Activated CD4-positive, alpha-beta T cell treated with anti-CD3 and anti-CD28 coated beads for 1 hour (primary cell): Measurements from ENCODE around the gene RGMA.
"Not testable (repeated sequence)": the region's sequence is repeated elsewhere in the genome, so short reads cannot be mapped to it uniquely, and the experiment has no call there.

Source experiments
- DNase-seq: peaks from one replicate; pipeline ENCODE4 v3.0.0-alpha.2; 2020

The RGMA gene

DNA sequence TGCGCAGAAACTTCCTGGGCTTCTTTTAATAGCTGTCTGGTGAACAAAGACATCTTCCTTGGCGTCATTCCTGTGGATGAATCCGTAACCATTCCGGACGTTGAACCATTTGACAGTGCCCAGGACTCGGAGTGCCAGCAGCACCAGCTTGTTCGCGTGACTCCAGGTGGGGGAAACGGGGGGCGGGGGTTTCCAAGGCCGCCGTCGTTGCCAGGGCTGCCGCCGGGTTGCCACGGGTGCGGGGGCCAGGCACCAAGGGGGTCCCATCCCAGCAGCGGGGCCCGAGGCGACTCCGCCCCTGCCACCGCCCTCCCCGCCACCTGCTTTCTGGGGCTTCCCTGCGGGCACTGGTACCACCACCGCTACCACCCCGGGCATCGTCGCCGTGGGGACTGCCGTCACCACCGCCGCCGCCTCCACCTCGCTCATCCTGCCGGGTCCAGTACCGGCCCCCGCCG, 22.8 kb downstream of the RGMA start:
- no peak for DNase-seq

DNA sequence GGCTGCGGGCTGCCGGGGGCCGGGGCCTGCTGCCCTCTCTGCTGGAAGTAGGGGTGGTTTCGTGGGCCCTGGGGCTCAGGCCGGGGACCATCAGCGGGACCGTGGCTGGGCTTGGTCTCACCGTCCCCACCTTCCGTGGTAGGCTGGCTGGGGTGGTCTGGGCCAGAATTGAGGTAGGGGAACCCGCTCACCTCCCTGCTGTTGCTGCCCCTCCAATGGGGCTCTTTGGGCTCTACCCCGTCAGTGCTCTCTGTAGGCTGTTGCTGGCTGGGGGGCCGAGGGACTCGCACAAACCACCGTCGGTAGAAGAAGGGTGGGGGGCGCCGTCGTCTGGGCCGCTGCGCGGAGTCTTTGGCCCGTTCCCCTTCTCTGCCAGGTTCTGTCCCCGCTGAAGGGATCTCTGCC, 23.4 kb downstream of the RGMA start:
- DNase-seq, result no peak

DNA sequence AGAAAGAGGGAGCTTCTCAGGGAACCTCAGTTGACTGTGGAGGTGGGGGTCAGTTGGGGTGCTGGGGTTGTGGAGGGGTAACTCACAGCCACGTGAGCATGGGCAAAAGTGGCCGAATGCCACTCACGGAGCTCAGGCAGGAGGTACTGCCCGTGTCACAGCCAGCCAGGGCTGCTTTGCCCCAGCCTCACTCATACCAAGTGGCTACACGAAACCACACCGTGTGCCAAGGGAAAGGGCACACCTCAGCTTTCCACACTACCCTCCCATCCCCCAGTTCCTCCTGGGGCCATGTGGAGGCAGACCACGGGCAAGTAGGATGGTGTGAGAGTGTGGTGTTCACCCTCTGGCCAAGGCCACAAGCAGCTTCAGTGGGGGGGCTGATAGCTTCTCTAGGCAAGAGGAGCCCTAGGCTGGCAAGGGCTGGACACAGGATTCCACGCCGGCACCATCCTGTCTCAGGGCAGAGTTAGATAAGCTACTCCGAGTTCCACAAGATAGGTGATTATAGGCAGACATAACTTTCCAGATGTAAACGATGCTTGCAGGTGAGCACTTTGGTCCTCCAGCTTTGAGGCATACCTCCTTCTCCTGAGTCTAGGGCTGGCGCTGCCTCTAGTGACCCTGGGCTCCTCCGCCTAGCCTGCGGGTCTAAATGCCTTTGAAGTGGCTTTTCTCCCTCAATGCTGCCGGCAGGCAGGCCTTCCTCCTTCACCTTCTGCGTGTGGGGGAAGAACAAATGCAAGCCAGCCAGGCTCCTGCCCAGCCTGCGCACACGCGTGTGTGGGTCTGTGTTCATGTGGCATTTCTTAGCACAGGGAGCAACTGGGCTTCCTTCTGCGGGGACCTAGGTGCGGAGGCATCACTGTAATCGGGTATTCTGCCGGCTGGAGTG, 25.0 kb downstream of the RGMA start:
- no peak for DNase-seq

DNA sequence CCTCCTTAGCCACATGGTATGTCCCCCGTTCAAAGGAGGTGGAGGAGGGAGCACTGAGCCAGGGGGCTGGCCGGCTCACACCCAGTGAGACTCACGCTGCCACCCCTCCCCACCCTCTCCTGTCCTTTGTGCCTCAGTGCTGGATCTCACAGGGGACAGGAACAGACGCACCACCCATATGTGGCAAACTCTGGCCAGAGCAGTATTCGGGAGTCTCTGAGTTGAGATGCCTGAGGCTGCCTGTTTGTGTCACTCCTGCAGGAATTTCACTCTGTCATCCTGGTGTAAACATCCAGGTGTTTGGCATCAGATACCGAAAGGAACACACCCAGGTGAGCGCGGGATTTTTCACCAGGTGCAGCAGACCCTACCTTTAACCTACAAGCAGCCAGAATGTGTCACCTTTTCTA, 25.7 kb downstream of the RGMA start:
- no peak for DNase-seq

DNA sequence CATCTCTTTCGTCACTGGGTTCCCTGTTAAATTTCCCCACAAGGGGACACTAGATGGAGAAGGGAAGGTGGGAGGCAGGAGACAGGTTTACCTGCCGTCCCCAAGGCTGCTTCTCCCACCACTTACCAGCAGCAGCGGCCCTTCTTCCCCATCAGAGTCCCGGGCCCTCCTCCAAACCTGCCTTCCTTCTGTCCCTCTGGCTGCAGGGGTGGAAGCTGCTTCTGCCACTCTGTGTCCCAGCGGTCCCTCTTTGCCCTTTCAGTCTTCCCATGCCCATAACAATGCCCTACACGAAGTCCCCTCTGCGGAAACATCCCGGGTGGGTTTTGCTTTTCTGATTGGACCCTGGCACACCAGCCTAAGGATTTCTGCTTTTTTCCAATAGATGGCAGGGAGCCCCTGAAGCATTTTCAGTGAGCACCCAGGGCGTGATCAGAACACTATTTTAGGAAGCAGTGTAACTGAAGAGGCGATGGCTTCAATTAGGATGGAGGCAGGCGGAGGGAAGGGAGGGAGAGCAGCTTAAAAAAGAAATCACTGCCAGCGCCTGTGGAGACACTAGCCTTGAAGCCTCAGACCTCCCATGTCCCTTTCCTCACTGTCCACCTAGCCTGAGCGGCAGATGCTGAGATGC, 26.3 kb downstream of the RGMA start:
- DNase-seq, result not testable (repeated sequence)

DNA sequence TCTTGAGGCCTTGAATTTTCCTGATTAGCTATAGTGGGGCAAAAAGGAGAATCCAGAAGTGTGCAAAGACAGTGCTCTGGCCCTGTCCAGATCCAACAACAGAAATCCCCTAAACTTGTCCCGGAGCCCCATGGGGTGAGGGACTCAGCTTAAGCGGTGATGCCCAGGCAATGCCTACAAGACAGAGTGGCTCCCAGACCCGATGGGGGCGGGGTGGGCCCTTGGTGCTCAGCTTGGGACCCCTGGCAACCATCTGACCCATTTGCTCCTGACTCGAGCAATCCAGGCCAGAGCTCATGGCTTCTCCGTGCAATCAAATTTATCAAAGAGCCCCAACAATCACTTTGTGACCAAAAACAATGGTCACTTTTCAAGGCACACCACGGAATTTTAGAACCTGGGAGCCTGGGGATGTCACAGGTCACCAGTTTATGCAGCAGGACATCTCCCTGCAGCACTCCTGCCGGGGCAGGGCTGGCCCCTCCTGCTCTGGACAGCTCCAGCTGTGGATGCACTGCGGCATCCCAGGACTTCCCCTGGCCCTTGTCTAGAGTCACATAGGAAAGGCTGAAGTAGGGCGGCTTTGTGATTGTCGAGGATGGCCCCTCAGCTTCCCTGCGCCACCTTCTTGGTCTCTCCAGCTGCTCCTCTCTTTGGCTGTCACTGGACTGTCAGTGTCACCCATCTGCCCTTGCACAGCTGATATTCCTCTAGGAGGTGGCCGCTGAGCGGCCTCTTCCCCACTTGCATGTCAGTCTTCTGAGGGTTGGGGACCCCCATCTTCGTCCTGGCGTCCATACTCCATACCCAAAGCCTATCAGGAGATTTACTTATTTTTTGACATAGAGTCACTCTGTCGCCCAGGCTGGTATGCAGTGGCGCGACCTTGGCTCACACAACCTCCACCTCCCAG, 28.4 kb downstream of the RGMA start:
- no peak for DNase-seq

DNA sequence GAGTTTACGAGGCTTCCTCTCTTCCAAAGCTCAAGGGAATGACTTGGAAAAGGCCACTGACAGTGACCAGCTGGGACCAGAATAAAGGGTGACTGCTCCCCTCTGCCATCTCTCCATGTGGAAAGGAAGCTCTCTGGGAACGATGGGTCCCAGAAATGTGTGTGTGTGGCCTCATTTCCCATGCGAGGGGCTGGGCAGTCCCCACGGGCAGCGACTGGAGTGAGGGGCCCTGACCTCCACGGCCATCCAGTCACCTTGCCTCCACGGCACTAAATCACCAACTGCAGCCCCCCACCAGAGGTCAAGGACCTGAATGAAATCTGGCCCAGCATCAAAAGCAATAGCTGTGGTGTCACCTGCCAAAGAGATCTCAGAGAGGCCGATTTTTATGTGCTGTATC, 29.6 kb downstream of the RGMA start:
- no peak for DNase-seq

DNA sequence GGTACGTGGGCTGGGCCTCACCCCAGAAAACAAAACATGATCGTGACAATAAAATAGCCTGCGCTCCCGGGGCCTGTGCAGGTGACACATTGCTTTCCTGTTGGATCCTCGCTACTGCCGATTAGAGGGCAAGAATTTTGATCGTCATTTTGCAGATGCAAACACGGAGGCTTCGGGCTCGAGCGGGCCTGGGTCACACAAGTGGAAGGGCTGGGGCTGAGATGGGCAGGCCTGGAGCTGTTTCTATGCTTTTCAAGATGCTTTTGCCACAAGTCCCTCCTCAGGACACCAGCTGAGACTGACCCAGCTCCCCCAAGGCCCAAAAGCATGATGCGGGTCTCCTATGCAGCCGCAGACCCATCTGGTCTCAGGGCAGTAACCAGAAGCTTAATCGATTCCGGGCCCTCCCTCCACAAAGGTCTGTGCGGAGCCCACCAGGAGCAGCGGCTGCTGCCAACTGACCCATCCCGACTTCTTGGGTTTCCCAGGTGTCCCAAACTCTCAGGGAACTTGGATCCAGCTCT, 30.0 kb downstream of the RGMA start:
- DNase-seq, result no peak

DNA sequence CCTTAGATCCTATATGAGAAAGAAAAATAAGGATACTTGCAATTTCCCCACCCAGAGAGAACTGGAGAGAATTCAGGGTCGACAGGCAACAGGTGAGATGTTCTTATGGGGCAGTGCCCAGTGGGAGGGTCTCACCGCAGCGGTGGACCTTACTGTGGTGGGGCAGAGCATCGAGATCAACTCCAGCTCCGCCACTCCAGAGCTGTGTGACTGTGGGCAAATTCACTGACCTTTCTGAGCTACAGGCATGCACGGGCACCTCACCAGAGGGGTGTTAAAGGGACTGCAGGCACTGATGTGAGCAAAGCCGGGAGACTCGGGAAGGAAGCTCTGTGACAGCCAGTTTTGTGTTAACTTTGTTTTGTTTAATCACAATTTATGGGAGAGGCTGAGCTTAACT, 30.9 kb downstream of the RGMA start:
- no peak for DNase-seq

DNA sequence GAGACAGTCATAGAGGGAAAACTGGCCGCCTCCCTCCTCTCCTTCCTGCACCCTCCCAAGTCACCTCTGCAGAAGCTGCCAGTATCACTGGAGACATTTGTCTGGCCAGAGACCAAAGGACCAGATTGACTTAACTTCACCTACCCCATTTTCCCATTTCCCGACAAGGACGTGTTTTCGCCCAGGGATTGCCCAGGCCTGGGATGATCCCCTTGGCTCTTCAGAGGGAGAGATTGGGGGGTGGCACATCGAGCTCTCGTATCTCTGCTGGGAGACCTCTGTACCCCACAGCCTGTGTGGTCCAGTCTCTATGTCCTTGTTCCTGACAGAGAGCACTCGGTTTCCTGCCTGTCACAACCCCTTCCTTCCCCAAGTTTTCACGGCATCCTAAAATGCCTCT, 31.4 kb downstream of the RGMA start:
- no peak for DNase-seq

DNA sequence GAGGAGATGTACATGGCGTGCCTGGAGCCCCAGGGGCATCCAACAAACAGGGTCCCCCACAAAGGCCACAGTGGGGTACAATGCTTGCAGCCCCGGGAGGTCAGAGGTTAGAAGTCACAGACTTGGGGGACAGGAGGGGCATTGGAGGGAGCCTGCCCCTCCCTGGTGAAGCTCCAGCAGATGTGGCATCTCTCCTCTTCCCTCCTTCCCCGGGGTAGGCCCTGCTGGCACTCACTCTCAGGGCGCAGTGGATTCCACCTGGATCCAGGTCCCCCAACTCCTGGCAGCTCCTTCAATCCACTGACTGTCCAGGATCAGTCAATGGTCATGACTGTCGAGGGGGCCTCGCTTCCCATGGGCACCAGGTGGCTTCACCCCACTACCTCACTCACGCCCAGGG, 32.2 kb downstream of the RGMA start:
- DNase-seq, result no peak

DNA sequence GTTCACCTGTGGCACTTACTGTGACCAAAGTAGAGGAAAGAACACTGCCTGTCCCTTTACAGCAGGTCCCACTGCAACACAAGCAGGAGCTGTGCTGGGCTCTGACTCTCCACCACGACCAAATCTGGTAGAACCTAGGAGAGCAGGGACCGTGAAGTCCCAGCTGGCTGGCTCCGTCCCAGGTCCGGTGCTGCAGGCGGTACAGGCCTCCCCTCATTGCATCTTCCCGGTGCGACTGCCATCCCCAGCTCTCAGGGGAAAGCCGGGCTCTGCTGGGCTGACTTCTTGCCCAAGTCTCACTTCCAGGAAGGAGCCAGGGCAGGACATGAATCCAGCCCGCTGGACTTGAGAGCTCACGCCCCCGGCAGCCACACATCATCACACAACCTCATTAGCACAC, 33.8 kb downstream of the RGMA start:
- DNase-seq, result no peak

DNA sequence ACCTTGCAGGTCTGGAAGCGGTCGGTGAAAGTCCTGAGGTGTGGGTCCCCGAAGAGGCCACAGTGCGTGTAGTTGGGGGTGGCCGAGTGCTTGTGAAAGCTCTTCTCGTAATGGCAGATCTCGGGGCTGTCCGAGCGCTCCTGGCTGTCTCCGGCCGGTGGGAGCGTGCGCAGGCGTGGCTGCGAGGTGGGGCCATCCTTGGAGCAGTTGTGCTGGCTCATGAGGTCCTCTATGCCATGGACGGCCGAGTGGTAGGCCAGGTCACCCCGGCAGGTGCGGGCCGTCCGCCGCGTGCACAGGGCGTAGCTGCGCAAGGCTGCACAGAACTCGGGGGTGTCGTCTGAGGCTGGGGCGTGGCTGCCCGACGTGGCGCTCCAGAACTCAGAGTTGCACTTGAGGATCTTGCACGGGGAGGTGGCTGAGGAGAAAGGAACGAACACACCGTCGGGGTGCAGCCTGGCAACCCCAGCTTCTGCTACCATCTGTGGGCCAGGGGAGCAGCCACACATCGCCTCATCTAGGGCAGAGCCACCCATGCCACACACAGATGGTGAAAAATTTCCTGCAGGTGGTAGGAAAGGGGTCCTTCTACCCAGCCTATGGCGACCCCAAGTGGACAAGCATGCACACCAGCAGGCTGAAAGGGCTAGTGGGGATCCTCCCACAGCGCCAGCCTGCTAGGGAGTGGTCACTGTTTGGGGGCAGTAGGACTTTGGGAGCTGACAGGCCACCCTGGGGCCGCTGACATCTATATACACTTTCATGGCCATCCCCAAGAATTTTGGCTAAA, 36.7 kb downstream of the RGMA start:
- DNase-seq, result no peak

DNA sequence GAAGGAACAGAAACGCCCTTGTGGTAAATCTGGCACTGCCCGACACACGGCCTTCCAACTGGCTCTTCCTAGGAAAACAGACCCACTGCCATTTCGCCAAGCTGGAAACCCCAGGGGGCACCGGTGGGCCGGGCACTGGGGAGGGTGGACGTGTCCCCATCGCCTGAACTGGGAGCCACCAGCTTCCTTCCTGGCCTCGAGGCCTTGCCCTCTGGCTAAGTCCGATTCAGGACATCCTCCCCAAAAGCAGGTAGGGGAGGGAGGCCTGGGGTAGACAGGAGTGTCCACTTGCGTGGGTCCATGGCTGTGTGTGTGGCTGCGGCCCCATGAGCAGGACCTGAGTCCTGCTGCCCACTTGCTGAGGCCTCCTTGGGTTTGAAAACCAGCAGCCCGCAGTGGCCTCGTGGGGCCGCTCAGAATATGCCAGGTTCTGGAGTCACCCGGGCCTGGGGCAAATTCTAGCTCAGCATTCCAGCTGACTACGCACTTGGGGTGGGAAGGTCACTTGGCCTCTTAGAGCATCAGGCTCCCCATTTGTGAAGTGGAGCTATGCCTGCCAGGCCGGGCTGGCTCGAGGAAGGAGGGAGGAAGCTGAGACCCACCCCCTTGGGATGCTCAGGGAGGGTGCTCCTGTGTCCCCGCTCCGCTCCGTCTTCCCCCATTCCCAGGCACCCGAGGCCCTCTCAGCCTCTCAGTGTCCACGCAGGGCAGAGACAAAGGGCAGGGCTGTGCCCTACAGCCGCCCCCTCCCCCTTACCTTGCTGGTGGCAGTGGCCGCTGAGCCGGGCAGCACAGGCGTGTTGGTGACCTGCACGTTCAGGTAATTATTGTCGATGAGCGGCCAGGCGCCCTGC, 37.5 kb downstream of the RGMA start:
- no peak for DNase-seq

DNA sequence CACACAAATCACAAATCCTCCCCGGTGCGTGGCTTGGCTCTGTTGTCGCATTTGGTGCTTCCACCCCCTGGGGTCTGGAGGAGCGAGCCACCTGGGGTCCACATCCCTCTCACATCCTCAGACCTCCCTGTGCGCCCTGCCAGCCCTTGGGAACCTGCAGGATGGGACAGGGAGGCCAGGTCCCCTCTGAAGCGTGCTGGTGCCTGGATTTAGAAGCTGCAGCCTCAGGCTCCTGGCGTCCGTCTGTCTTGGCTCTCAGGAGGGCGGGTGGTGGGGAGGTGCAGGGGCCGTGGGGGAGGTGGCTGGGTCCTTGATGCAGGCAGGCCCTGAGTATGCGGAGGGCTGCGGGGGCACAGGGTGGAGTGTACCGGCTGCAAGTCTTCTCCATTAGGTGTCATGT, 38.4 kb downstream of the RGMA start:
- DNase-seq, result no peak

DNA sequence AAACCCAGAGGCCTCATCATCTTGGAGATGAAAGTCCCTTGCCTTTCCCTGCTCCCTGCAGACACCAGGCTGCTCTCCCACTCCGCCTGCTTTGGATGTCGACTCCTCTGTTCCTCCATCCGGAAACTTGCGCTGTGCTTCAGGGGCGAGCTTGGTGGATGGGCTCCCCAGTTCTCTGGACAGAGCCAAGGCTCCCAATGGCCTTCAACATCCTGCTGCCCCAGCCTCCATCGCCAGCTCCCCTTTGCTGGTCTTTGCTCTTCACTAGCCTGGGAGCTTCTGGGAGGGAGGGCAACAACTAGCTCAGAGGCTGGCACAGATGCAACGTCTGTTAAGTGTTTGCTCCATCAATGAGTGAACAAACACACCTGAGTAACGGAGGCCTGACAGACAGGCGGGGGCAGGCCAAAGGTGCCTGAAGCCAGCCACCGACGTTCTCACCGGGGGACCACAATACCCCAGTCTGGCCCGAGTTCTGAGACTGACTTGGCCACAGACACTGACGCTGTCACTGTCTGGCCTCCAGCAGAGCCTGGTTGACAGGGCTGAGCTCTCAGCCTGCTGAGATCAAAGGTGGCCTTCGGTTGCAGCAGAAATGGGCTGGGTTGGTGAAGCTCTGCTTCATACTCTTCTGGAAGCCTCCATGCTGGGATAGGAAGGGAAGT, 39.0 kb downstream of the RGMA start:
- DNase-seq, result no peak

DNA sequence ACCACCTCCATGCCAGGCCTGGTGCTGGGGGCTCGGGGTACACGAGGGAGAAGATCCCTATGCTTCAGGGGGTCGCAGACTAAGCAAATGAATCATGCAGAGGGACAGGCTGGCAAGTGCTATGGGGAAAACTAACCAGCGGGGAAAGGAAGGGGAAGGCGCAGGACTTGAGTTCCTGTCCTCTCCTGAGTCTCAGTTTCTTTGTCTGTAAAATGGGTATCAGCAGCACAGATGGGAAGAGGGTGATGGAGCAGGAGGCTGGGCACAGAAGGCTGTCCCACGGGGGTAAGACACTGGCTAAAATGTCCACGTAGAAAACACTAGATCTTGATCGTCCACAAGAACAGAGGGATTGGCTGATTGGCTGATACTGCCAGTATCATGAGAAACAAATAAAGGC, 39.8 kb downstream of the RGMA start:
- DNase-seq, result no peak

DNA sequence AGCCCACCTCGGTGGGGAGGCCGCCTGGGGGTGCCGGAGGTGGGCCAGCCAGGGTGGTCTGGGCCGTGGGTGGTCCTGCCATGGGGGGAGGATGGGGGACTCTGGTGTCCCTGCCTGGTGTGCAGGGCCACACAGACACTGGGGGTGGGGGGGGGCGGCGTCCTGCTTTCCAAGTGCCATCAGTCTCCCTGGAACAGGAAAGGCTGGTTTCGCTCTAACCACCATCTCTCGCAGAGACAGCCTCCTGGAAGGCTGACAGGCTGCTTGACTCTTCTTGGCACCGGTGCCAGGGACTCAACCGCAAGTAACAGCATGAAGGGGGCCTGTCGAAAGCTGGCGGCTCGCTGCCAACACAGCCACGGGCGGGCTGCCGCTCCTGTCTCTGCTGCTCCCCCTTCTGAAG, 40.3 kb downstream of the RGMA start:
- DNase-seq, result no peak

DNA sequence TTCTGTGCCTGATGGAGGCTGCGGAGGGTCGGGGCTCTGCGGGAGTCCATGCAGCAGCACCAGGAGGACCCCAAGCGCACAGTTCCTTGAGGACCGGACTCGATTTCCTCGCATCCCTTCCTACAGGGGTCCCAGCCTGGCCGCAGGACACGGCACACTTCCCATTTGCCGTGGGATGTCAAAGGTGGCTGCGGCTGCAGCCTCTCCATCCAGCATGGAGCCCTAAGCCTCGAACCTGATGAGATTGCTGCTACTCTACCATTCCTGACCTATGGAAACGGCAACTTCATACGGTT, 40.6 kb downstream of the RGMA start:
- DNase-seq, result no peak

DNA sequence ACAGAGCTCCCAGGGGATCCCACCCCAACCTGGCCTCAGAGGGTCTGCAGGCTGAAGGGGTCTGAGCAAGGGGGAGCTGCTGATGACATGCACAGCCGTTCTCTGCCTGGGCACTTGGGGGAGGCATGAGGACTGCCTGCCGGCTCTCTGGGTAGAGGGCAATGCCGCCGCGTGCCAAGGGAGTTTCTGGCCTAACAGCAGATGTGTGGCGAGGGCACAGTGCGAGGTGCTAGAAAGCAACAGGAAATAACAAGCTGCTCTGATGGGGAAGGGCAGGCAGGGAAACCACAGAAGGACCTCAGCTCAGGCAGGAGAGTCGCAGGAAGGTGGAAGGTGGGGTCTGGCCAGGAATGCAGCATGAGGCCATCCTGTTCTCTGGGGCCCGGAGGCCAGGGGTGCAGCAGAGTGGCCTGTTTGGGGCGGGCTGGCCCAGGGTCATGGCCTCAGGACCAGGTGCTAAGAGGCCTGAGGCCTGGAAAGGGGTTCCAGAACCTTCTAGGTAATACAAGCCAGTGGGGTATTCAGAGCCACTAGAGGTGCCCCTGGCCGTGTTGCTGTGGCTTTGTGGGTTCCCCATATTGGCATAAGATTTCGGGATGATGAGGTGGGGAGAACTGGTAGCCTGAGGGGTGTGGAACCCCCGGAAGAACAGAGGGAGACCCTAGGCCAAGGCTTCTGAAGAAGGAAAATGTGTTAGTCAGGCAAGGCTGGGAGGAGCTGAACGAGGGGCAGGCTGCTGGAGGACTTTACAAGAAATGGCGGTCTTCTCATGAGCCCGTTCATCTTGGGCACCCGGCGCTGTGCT, 41.2 kb downstream of the RGMA start:
- no peak for DNase-seq
